ENCODE data around the gene DNAJC4.

Gene DNAJC4

GRCh38 chr11:64246871-64247728, 16.8 kb downstream of the DNAJC4 start, which contains the start of gene PPP1R14B:
TSS of gene PPP1R14B (minus strand) at chr11:64246943. CDS start at chr11:64246673, 270 bp downstream.
- H3K27ac ChIP-seq, result peak within 1 kb of the TSS; percentile 97
- TF ChIP-seq ZFX (IDR thresholded peaks at IDR 0.05) (no peak), CTCF (conservative IDR thresholded peaks at IDR 0.05) (no peak; the same call in 1 of the 2 replicates)

- H3K27ac ChIP-seq, result peak overlapping the region; percentile 97
- TF ChIP-seq CTCF (conservative IDR thresholded peaks at IDR 0.05) (no peak), ZFX (IDR thresholded peaks at IDR 0.05) (no peak)
Observed at GRCh38 chr11:64247729-64248531, 17.6 kb downstream of the DNAJC4 start.

GRCh38 chr11:64248578-64248977, 18.2 kb downstream of the DNAJC4 start:
- no peak overlapping the region for H3K27ac ChIP-seq
- TF ChIP-seq CTCF (conservative IDR thresholded peaks at IDR 0.05) (no peak), ZFX (IDR thresholded peaks at IDR 0.05) (no peak)

GRCh38 chr11:64249038-64249437, 18.7 kb downstream of the DNAJC4 start:
- TF ChIP-seq ZFX (IDR thresholded peaks at IDR 0.05) (no peak), CTCF (conservative IDR thresholded peaks at IDR 0.05) (no peak)
- H3K27ac ChIP-seq, result no peak overlapping the region

DNA sequence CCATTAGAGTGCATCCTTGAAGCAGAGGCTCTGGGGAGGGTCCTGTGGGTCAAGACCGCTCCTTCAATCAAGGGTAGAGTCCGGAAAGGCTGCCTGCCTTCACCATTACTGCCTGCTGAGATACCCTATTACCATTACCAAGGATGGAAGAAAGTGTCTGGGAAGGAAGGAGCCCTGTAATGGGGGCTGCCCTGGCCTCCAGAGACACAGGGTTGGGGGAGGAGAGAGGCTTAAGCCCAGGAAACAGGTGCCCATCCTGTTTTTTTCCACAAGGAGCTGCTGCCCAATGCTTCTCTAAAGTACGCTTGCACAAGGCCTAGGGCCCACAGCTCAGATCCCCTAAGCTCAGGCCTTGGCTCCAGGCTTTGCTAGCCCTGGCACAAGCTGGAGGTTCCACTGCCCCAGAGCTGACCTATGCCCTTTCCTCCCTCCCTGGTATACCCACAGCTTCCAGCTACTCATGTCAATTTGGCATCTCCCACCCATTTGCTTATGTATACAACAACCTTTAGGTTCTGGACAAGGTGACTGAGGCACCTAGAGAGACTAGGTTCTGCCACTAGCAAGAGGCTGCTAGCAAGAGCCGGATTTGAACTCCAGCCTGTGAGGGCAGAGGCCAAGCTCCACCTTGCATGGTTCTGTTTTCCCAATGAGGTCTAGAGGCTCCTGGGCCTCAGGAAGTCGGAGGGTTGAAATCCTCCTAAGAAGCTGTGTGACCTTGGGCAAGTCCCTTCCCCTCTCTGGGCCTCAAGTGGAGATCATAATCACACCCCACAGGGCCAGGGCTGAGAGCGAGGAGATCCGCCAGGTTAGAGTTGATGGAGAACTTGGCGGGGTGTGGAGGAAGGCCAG, 19.4 kb downstream of the DNAJC4 start:
- H3K27ac ChIP-seq, result no peak overlapping the region
- no peak for TF ChIP-seq ZFX (IDR thresholded peaks at IDR 0.05)
- TF ChIP-seq CTCF (conservative IDR thresholded peaks at IDR 0.05), result no peak

GRCh38 chr11:64250415-64251015, 20.2 kb downstream of the DNAJC4 start:
- no peak for TF ChIP-seq ZFX (IDR thresholded peaks at IDR 0.05)
- no peak for TF ChIP-seq CTCF (conservative IDR thresholded peaks at IDR 0.05)
- H3K27ac ChIP-seq, result peak overlapping the region; percentile 78; the same call in 1 of the 2 replicates
